ENCODE measurements around the gene LPP. TPM values are rescaled to one million over a fixed set of nuclear protein-coding genes. Genes with fewer than 3 reads are reported as not detected.

Gene LPP
- polyA plus RNA-seq, 2 of the 4 experiments (the other 2 are of a cell fraction) = 11.0 to 30.8 TPM

GRCh38 chr3:188827103-188827502 is 673.1 kb downstream of the LPP start (continued):
- TF ChIP-seq, protein P1, sequence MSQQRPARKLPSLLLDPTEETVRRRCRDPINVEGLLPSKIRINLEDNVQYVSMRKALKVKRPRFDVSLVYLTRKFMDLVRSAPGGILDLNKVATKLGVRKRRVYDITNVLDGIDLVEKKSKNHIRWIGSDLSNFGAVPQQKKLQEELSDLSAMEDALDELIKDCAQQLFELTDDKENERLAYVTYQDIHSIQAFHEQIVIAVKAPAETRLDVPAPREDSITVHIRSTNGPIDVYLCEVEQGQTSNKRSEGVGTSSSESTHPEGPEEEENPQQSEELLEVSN (IDR thresholded peaks at IDR 0.05; ENCODE audit: borderline replicate concordance, low read depth) = no peak
- TF ChIP-seq KDM5A (IDR thresholded peaks at IDR 0.05) (no peak), TP53 (CRISPR knock-in tag; IDR thresholded peaks at IDR 0.05) (no peak)
- TF ChIP-seq, protein P2, sequence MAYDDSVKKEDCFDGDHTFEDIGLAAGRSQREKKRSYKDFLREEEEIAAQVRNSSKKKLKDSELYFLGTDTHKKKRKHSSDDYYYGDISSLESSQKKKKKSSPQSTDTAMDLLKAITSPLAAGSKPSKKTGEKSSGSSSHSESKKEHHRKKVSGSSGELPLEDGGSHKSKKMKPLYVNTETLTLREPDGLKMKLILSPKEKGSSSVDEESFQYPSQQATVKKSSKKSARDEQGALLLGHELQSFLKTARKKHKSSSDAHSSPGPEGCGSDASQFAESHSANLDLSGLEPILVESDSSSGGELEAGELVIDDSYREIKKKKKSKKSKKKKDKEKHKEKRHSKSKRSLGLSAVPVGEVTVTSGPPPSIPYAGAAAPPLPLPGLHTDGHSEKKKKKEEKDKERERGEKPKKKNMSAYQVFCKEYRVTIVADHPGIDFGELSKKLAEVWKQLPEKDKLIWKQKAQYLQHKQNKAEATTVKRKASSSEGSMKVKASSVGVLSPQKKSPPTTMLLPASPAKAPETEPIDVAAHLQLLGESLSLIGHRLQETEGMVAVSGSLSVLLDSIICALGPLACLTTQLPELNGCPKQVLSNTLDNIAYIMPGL (CRISPR knock-in tag; IDR thresholded peaks at IDR 0.05; ENCODE audit: borderline replicate concordance) = no peak

GRCh38 chr3:188827576-188827975 is 673.6 kb downstream of the LPP start:
- TF ChIP-seq, protein P2 (CRISPR knock-in tag; IDR thresholded peaks at IDR 0.05; ENCODE audit: borderline replicate concordance) = no peak
- TF ChIP-seq MAZ (IDR thresholded peaks at IDR 0.05; ENCODE audit: borderline replicate concordance, low read depth, low read length) (no peak), POLR2AphosphoS2 (conservative IDR thresholded peaks at IDR 0.05; ENCODE audit: low read length) (no peak), ATOH8 (CRISPR knock-in tag; IDR thresholded peaks at IDR 0.05; ENCODE audit: low read depth) (no peak), ESRRA (IDR thresholded peaks at IDR 0.05; ENCODE audit: borderline replicate concordance, low read length) (no peak), RCOR1 (IDR thresholded peaks at IDR 0.05; ENCODE audit: low read depth, low read length) (no peak), BCL3 (IDR thresholded peaks at IDR 0.05) (no peak), NPAS2 (CRISPR knock-in tag; IDR thresholded peaks at IDR 0.05; ENCODE audit: borderline replicate concordance) (no peak)
- H3K9me3 ChIP-seq = no peaks in the 10 kb centered on the region
- CTCF ChIA-PET = no interaction called here
- no peak for DNase-seq (ENCODE audit: low read depth in 1 of 2, low spot score in 1 of 2)
- no peak for ATAC-seq
- FAIRE-seq = no peak
- no peak overlapping the region for H3K4me2 ChIP-seq
- POLR2A ChIA-PET = no interaction called here
- no peak overlapping the region for H3K27ac ChIP-seq
- 59% methylated on average over 3 of the region's 3 CpGs for WGBS (ENCODE audit: missing lambda C conversion rate)
- H3K4me1 ChIP-seq = no peaks in the 10 kb centered on the region
- H3K4me3 ChIP-seq = no peak overlapping the region

- FAIRE-seq = no peak
- 94% methylated on average over 6 of the region's 6 CpGs for WGBS (ENCODE audit: missing lambda C conversion rate)
- H3K9me3 ChIP-seq = no peaks in the 10 kb centered on the region
- ChIA-PET CTCF (no interaction called here), POLR2A (no interaction called here)
- no peak for ATAC-seq
- H3K4me3 ChIP-seq = no peak overlapping the region
- H3K4me1 ChIP-seq = no peaks in the 10 kb centered on the region
- H3K27ac ChIP-seq = no peak overlapping the region
- no peak overlapping the region for H3K4me2 ChIP-seq
- no peak for DNase-seq (ENCODE audit: low read depth in 1 of 2, low spot score in 1 of 2)
- TF ChIP-seq TFCP2L1 (CRISPR knock-in tag; IDR thresholded peaks at IDR 0.05) (no peak), CEBPB (IDR thresholded peaks at IDR 0.05) (no peak)
These were observed 675.2 kb downstream of the LPP start for GRCh38 chr3:188829130-188829529.

- FAIRE-seq = no peak
- 72% methylated on average over 3 of the region's 3 CpGs for WGBS (ENCODE audit: missing lambda C conversion rate)
- CTCF ChIA-PET = no interaction called here
- no peaks in the 10 kb centered on the region for H3K4me1 ChIP-seq
- POLR2A ChIA-PET = no interaction called here
- no peaks in the 10 kb centered on the region for H3K9me3 ChIP-seq
- H3K4me2 ChIP-seq = no peak overlapping the region
- no peak overlapping the region for H3K27ac ChIP-seq
- no peak for DNase-seq (ENCODE audit: low read depth in 1 of 2, low spot score in 1 of 2)
- ATAC-seq = no peak
- no peak overlapping the region for H3K4me3 ChIP-seq
- TF ChIP-seq, protein P3, sequence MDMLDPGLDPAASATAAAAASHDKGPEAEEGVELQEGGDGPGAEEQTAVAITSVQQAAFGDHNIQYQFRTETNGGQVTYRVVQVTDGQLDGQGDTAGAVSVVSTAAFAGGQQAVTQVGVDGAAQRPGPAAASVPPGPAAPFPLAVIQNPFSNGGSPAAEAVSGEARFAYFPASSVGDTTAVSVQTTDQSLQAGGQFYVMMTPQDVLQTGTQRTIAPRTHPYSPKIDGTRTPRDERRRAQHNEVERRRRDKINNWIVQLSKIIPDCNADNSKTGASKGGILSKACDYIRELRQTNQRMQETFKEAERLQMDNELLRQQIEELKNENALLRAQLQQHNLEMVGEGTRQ (IDR thresholded peaks at IDR 0.05) = no peak
- TF ChIP-seq REST (IDR thresholded peaks at IDR 0.05) (no peak), SREBF2 (IDR thresholded peaks at IDR 0.05) (no peak), CHD2 (IDR thresholded peaks at IDR 0.05; ENCODE audit: low read length, partially characterized antibody) (no peak), RFX5 (IDR thresholded peaks at IDR 0.05) (no peak)
- TF ChIP-seq, protein P4, sequence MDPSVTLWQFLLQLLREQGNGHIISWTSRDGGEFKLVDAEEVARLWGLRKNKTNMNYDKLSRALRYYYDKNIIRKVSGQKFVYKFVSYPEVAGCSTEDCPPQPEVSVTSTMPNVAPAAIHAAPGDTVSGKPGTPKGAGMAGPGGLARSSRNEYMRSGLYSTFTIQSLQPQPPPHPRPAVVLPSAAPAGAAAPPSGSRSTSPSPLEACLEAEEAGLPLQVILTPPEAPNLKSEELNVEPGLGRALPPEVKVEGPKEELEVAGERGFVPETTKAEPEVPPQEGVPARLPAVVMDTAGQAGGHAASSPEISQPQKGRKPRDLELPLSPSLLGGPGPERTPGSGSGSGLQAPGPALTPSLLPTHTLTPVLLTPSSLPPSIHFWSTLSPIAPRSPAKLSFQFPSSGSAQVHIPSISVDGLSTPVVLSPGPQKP (IDR thresholded peaks at IDR 0.05; ENCODE audit: low read depth, low read length) = no peak
These were observed 675.6 kb downstream of the LPP start for GRCh38 chr3:188829576-188829975.
